ENCODE data around the gene ASIC2.

Gene ASIC2

GRCh38 chr17:33121272-33121671 is 171.8 kb downstream of the ASIC2 start:
- in situ Hi-C loops (cut with HindIII; ENCODE audit: low sequenced_read_pairs) = no loop called here

- in situ Hi-C loops (cut with HindIII; ENCODE audit: low sequenced_read_pairs) = no loop called here
Measured at GRCh38 chr17:33120103-33120502, 173.0 kb downstream of the ASIC2 start.

- in situ Hi-C loops (cut with HindIII; ENCODE audit: low sequenced_read_pairs) = no loop called here
Measured at GRCh38 chr17:33118391-33119075, 174.6 kb downstream of the ASIC2 start.

GRCh38 chr17:33116021-33116551 is 177.0 kb downstream of the ASIC2 start:
- in situ Hi-C loops (cut with HindIII; ENCODE audit: low sequenced_read_pairs) = no loop called here

GRCh38 chr17:33115366-33115765 is 177.7 kb downstream of the ASIC2 start:
- in situ Hi-C loops (cut with HindIII; ENCODE audit: low sequenced_read_pairs) = no loop called here

- in situ Hi-C loops (cut with HindIII; ENCODE audit: low sequenced_read_pairs) = no loop called here
Measured at GRCh38 chr17:33113991-33114370, 179.1 kb downstream of the ASIC2 start.

- in situ Hi-C loops (cut with HindIII; ENCODE audit: low sequenced_read_pairs) = no loop called here
Measured at GRCh38 chr17:33113276-33113990, 179.7 kb downstream of the ASIC2 start.

- in situ Hi-C loops (cut with HindIII; ENCODE audit: low sequenced_read_pairs) = no loop called here
Measured at GRCh38 chr17:33112763-33113162, 180.3 kb downstream of the ASIC2 start.

- in situ Hi-C loops (cut with HindIII; ENCODE audit: low sequenced_read_pairs) = no loop called here
Measured at GRCh38 chr17:33109336-33110072, 183.6 kb downstream of the ASIC2 start.

- in situ Hi-C loops (cut with HindIII; ENCODE audit: low sequenced_read_pairs) = no loop called here
Measured at GRCh38 chr17:33106525-33107165, 186.4 kb downstream of the ASIC2 start.

- in situ Hi-C loops (cut with HindIII; ENCODE audit: low sequenced_read_pairs) = no loop called here
Measured at GRCh38 chr17:33105911-33106310, 187.2 kb downstream of the ASIC2 start.

GRCh38 chr17:33099906-33100305 is 193.2 kb downstream of the ASIC2 start:
- in situ Hi-C loops (cut with HindIII; ENCODE audit: low sequenced_read_pairs) = no loop called here

- in situ Hi-C loops (cut with HindIII; ENCODE audit: low sequenced_read_pairs) = no loop called here
Measured at GRCh38 chr17:33099252-33099651, 193.8 kb downstream of the ASIC2 start.

GRCh38 chr17:33097411-33097810 is 195.7 kb downstream of the ASIC2 start:
- in situ Hi-C loops (cut with HindIII; ENCODE audit: low sequenced_read_pairs) = no loop called here

GRCh38 chr17:33096161-33096560 is 196.9 kb downstream of the ASIC2 start:
- in situ Hi-C loops (cut with HindIII; ENCODE audit: low sequenced_read_pairs) = no loop called here

GRCh38 chr17:33091271-33091670 is 201.8 kb downstream of the ASIC2 start:
- in situ Hi-C loops (cut with HindIII; ENCODE audit: low sequenced_read_pairs) = no loop called here

- in situ Hi-C loops (cut with HindIII; ENCODE audit: low sequenced_read_pairs) = no loop called here
Measured at GRCh38 chr17:33090806-33091205, 202.3 kb downstream of the ASIC2 start.

GRCh38 chr17:33086878-33087277 is 206.2 kb downstream of the ASIC2 start:
- in situ Hi-C loops (cut with HindIII; ENCODE audit: low sequenced_read_pairs) = no loop called here

- in situ Hi-C loops (cut with HindIII; ENCODE audit: low sequenced_read_pairs) = no loop called here
Measured at GRCh38 chr17:33086041-33086440, 207.1 kb downstream of the ASIC2 start.

GRCh38 chr17:33085256-33085655 is 207.8 kb downstream of the ASIC2 start:
- in situ Hi-C loops (cut with HindIII; ENCODE audit: low sequenced_read_pairs) = no loop called here

GRCh38 chr17:33084755-33085154 is 208.3 kb downstream of the ASIC2 start:
- in situ Hi-C loops (cut with HindIII; ENCODE audit: low sequenced_read_pairs) = no loop called here

All from DLD1 (cell line).